Measurements from ENCODE around the gene PET100.

The PET100 gene

GRCh38 chr19:7633698-7634097 lies 4.1 kb downstream of the PET100 start, which contains the start of gene PCP2:
Gene PCP2 (minus strand): TSS chr19:7633719. CDS start chr19:7633457, 262 bp downstream.
- no peak for TF ChIP-seq CTCF (IDR thresholded peaks at IDR 0.05; ENCODE audit: low read depth, low read length)
- DNase-seq (ENCODE audit: low read depth in 2 of 2): no peak
- H3K4me3 ChIP-seq (replicated peaks in 1 of 2; ENCODE audit: low read depth in 2 of 2, low read length in 2 of 2): no peak within 1 kb of the TSS

DNA sequence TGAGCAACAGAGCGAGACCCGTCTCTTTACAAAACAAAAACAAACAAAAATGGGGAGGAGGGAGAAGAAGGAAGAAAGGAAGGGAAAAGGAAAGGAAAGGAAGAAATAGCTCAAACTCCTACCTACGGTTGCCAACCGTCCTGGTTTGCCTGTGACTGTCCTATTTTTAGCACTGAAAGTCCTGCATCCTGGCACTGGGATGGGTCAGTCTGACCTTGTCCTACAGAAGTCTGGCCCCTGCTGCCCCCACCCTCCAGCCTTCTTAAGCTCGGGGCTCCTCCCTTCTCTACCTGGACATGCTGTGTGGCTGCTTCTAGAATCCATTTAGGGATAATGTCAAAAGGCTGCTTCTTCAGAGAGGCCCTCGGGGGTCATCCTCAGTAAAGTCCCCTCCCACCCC lies 6.1 kb downstream of the PET100 start:
- TF ChIP-seq CTCF (IDR thresholded peaks at IDR 0.05; ENCODE audit: low read depth, low read length): no peak
- no peak overlapping the region for H3K4me3 ChIP-seq (replicated peaks in 1 of 2; ENCODE audit: low read depth in 2 of 2, low read length in 2 of 2)
- no peak for DNase-seq (ENCODE audit: low read depth in 2 of 2)

DNA sequence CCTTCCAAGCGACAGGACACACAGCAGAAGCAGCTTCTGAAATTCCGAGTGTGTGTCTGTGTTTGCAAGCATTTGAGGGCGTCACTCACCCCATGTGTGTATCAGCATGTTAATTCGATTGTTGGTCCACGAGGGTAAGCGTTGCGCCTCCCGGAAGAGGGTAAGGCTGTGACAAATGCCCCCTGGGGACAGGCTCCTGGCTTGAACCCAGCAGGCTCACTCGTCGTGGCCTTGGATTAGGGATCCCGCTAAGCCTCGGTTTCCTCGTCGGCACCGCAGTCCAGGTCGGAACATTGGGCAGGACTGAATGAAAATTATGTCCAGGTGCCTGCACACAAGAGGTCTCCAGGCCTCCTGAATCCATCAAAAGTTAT lies 6.7 kb downstream of the PET100 start:
- no peak for TF ChIP-seq CTCF (IDR thresholded peaks at IDR 0.05; ENCODE audit: low read depth, low read length)
- no peak for DNase-seq (ENCODE audit: low read depth in 2 of 2)
- peak overlapping the region in 1 of 2 donors; percentile 54 for H3K4me3 ChIP-seq (replicated peaks in 1 of 2; ENCODE audit: low read depth in 2 of 2, low read length in 2 of 2)

DNA sequence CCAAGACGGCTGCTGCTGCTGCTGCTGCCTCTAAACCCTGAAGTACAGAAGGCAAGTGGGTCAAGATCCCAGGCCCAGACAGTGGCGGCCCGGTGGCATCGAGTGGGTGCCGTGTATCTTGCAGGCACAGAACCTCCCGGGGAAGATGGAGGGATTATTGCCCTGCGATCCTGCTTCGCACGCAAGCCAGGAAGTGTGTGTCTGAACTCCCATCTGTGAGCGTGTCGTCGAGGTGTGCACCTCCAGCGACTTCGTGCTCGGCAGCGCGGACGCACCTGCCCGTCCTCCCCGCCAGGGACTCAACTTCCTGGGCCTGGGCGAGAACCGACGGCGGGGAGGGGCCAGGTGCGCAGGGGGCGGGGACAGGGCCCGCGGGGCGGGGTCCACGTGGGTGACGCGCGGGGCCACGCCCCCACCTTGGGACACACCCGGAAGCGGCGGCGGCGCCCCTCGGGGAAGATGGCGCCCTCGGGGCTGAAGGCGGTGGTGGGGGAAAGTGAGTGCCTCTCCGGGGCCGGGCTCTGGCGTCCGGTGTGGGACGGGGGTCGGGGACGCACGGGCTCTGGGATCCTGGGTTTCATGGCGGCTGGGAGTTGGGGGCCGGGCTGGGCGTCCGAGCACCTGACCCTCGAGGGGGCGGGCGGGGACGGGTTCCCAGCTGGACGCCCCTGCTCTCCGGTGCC lies 7.2 kb downstream of the PET100 start, which contains the start of gene STXBP2:
TSS of gene STXBP2 (plus strand) at position 420 of the 683 bp plus-strand sequence. CDS start at position 460, 40 bp downstream.
- no peak for TF ChIP-seq CTCF (IDR thresholded peaks at IDR 0.05; ENCODE audit: low read depth, low read length)
- peak within 1 kb of the TSS; percentile 54 to 57 for H3K4me3 ChIP-seq (replicated peaks in 1 of 2; ENCODE audit: low read depth in 2 of 2, low read length in 2 of 2)
- DNase-seq (ENCODE audit: low read depth in 2 of 2): peak; percentile 31 to 46

DNA sequence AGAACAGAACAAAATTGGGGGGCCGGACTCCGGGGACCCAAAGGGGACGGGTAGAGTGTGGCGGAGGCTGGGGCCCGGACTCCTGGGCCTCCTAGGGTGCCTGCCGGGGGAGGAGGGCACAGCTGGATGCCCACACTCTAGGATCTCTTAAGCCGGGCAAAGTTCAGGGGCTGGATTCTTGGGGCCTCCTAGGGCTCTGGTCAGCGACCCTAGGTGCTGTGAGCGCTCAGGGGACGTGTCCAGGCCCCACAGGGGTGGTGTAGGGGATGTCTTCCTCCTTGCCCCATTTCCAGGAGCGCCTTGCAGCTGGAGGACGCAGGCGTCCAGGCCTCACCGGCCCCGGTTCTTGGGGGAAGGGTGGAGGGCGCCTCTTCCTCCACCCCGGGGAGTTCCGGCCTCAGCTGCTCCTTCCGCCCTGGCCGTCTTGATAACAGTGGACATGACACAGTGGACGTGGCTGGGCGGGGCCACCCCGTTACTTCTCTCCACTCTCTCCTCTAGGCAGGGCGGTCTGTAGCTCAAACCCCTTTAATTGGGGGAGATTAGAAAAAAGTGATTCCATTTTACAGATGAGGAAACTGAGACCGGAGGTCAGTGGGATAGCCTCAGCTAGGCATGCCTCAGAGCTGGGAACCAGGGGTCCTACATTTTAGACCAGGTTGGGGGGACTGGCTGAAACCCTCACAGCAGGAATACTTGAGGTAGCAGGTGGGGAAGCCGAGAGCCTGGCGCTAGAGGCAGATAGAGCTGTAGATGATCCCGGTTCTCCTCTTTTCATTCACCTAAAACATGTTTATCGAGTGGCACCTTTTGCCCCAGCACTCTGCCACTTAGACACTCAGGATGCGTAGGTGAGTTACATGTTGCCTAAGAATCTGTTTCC lies 8.0 kb downstream of the PET100 start:
- peak; percentile 29 to 33 for DNase-seq (ENCODE audit: low read depth in 2 of 2)
- H3K4me3 ChIP-seq (replicated peaks in 1 of 2; ENCODE audit: low read depth in 2 of 2, low read length in 2 of 2): peak overlapping the region; percentile 54 to 57
- TF ChIP-seq CTCF (IDR thresholded peaks at IDR 0.05; ENCODE audit: low read depth, low read length): no peak

GRCh38 chr19:7638802-7639465 lies 9.3 kb downstream of the PET100 start:
- TF ChIP-seq CTCF (IDR thresholded peaks at IDR 0.05; ENCODE audit: low read depth, low read length): no peak
- no peak overlapping the region for H3K4me3 ChIP-seq (replicated peaks in 1 of 2; ENCODE audit: low read depth in 2 of 2, low read length in 2 of 2)
- no peak for DNase-seq (ENCODE audit: low read depth in 2 of 2)
